HG03469 (cell line): ENCODE measurements around the gene PRAMEF10.
"Not testable (repeated sequence)": the region's sequence is repeated elsewhere in the genome, so short reads cannot be mapped to it uniquely, and the experiment has no call there.

Source experiments
- ATAC-seq: cut with Tn5 transposase; IDR thresholded peaks from one replicate; pipeline ENCODE4 v1.9.1; 2021; ENCODE audit warnings: mild to moderate bottlenecking, moderate library complexity, moderate number of reproducible peaks; ENCODE audit not compliant: unreplicated experiment

PRAMEF10 gene

GRCh38 chr1:12898170-12898569 lies at the start of gene PRAMEF10:
Gene PRAMEF10, minus strand, starts transcription at chr1:12898270. Its CDS starts 2,423 bp downstream, at chr1:12895847.
- not testable (repeated sequence) for ATAC-seq

- ATAC-seq, result not testable (repeated sequence)
Observed at GRCh38 chr1:12947480-12947879, 49.4 kb upstream of the PRAMEF10 start, which contains the start of gene PRAMEF6. Gene PRAMEF6, minus strand, starts transcription at chr1:12947580. Its CDS starts 5,062 bp downstream, at chr1:12942518.

- not testable (repeated sequence) for ATAC-seq
Observed at GRCh38 chr1:12924368-12924767, 26.3 kb upstream of the PRAMEF10 start.

- ATAC-seq, result not testable (repeated sequence)
Observed at GRCh38 chr1:12921749-12922148, 23.7 kb upstream of the PRAMEF10 start.

- ATAC-seq, result not testable (repeated sequence)
Observed at GRCh38 chr1:12916310-12916709, 18.2 kb upstream of the PRAMEF10 start, which contains the start of gene PRAMEF7. Gene PRAMEF7, plus strand, starts transcription at chr1:12916610. Its CDS starts 1,083 bp downstream, at chr1:12917693.

- not testable (repeated sequence) for ATAC-seq
Observed at GRCh38 chr1:12903793-12904572, 5.9 kb upstream of the PRAMEF10 start.

GRCh38 chr1:12899186-12899585 lies 1.1 kb upstream of the PRAMEF10 start:
- ATAC-seq, result not testable (repeated sequence)

- not testable (repeated sequence) for ATAC-seq
Observed at GRCh38 chr1:12886101-12886500, 12.0 kb downstream of the PRAMEF10 start, which contains the start of gene PRAMEF4. Gene PRAMEF4, minus strand, starts transcription at chr1:12886201. Its CDS starts 2,807 bp downstream, at chr1:12883394.

GRCh38 chr1:12878453-12878852 lies 19.6 kb downstream of the PRAMEF10 start:
- not testable (repeated sequence) for ATAC-seq

- ATAC-seq, result not testable (repeated sequence)
Observed at GRCh38 chr1:12863131-12863880, 34.8 kb downstream of the PRAMEF10 start.

GRCh38 chr1:12856786-12857185 lies 41.3 kb downstream of the PRAMEF10 start, which contains the start of gene PRAMEF2:
Gene PRAMEF2, plus strand, starts transcription at chr1:12857086. Its CDS starts 1,924 bp downstream, at chr1:12859010.
- not testable (repeated sequence) for ATAC-seq

- no peak for ATAC-seq
Observed at GRCh38 chr1:12851779-12852178, 46.3 kb downstream of the PRAMEF10 start.

- not testable (repeated sequence) for ATAC-seq
Observed at GRCh38 chr1:12848620-12849019, 49.5 kb downstream of the PRAMEF10 start, which contains the start of gene HNRNPCL1. Gene HNRNPCL1, minus strand, starts transcription at chr1:12848720. Its CDS starts 431 bp downstream, at chr1:12848289.
